ENCODE results near the gene RNASE9.
"Not testable (repeated sequence)": the region's sequence is repeated elsewhere in the genome, so short reads cannot be mapped to it uniquely, and the experiment has no call there.

RNASE9 gene

DNA sequence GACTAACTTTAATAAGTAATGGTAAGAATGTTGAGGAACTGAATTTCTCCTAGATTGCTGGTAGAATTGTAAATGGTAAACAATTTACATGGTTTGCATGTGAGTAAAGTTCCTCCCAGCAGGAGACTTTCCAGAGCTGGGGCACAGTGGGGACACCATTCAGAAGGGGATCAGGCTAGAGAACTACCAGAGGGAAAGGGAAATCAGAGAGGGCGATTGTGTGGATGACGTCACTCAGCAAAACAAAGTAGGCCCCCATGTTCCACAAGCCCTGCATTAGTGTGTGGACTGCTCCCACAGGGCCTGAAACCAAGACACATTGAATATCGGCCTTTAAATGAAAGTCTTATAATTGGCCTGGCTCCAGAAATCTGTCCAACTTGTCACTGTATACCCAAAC, 17.5 kb upstream of the RNASE9 start:
- TF ChIP-seq, protein P1, sequence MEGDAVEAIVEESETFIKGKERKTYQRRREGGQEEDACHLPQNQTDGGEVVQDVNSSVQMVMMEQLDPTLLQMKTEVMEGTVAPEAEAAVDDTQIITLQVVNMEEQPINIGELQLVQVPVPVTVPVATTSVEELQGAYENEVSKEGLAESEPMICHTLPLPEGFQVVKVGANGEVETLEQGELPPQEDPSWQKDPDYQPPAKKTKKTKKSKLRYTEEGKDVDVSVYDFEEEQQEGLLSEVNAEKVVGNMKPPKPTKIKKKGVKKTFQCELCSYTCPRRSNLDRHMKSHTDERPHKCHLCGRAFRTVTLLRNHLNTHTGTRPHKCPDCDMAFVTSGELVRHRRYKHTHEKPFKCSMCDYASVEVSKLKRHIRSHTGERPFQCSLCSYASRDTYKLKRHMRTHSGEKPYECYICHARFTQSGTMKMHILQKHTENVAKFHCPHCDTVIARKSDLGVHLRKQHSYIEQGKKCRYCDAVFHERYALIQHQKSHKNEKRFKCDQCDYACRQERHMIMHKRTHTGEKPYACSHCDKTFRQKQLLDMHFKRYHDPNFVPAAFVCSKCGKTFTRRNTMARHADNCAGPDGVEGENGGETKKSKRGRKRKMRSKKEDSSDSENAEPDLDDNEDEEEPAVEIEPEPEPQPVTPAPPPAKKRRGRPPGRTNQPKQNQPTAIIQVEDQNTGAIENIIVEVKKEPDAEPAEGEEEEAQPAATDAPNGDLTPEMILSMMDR (conservative IDR thresholded peaks at IDR 0.05; ENCODE audit: low read depth, low read length), result no peak
- H3K4me3 ChIP-seq (ENCODE audit: low read depth, low read length), result no peak overlapping the region
- DNase-seq (ENCODE audit: low read depth), result no peak

DNA sequence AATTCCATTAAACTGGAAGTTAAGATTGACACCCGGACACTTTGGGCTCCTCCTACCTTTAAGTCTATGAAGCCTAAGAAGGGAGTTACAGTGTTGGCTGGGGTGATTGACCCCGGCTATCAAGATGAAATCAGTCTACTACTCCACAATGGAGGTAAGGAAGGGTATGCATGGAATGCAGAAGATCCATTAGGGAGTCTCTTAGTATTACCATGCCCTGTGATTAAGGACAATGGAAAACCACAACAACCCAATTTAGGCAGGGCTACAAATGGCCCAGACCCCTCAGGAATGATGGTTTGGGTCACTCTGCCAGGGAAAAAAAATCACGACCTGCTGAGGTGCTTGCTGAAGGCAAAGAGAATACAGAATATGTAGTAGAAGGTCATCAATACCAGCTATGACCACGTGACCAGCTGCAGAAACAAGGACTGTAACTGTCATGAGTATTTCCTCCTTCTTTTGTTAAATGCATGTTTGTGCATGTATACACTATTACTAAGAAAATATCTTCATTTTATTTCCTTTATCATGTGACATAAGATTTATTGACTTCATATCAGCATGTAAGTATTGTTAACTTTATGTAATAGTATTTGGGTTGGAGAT, 11.6 kb upstream of the RNASE9 start:
- not testable (repeated sequence) for H3K4me3 ChIP-seq (ENCODE audit: low read depth, low read length); DNase-seq (ENCODE audit: low read depth)

DNA sequence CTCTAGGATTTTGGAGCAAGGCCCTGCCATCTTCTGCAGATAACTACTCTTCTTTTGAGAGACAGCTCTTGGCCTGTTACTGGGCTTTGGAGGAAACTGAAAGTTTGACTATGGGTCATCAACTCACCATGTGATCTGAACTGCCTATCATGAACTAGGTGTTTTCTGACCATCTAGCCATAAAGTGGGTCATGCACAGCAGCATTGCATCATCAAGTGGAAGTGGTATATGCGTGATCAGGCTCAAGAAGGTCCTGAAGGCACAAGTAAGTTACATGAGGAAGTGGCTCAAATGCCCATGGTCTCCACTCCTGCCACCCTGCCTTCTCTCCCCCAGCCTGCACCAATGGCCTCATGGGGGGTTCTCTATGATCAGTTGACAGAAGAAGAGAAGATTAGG, 9.9 kb upstream of the RNASE9 start:
- DNase-seq (ENCODE audit: low read depth); H3K4me3 ChIP-seq (ENCODE audit: low read depth, low read length): not testable (repeated sequence)

DNA sequence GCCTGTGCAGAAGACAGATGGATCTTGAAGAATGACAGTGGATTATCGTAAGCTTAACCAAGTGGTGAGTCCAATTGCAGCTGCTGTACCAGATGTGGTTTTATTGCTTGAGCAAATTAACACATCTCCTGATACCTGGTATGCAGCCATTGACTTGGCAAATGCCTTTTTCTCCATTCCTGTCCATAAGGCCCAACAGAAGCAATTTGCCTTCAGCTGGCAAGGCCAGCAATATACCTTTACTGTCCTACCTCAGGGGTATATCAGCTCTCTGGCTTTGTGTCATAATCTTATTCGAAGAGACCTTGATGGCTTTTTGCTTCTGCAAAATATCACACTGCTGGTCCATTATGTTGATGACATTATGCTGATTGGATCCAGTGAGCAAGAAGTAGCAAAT, 9.0 kb upstream of the RNASE9 start:
- DNase-seq (ENCODE audit: low read depth); H3K4me3 ChIP-seq (ENCODE audit: low read depth, low read length): not testable (repeated sequence)

DNA sequence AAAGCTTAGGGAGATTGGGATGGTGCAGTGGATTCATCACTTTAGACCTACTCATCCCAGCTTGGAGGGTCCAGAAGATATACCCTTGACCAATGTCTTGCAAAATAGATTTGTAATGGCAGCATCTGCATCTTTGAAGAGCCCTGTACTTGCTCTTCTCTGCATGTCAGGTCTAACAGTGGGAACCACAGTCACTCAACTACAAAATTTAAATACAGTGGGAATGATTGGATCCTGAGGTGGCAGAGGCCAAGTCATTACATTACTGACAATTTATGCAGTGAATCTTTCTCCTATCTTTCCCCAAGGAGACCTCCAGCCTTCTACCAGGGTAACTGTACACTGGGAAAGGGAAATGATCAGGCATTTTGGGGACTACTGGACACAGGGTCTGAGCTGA, 8.2 kb upstream of the RNASE9 start:
- no peak overlapping the region for H3K4me3 ChIP-seq (ENCODE audit: low read depth, low read length)
- no peak for DNase-seq (ENCODE audit: low read depth)
- TF ChIP-seq, protein P1 (conservative IDR thresholded peaks at IDR 0.05; ENCODE audit: low read depth, low read length), result no peak

DNA sequence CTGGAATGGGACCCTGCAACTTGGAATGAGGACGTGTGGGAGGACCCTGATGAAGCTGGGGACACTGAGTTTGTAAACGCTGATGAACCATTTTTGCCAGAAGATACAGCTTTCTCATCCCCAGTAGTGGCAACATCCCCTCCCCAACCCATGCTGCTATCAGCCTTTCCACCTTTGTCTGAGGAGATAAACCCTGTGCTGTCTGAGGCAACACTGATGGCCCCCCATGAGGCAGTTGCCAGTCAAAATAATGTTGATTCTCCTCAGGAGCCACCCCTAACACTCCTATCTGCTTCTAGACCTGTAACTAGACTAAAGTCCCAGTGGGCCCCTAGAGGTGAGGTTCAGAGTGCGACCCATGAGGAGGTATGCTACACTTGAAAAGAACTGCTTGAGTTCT, 7.5 kb upstream of the RNASE9 start:
- no peak for DNase-seq (ENCODE audit: low read depth)
- TF ChIP-seq, protein P1 (conservative IDR thresholded peaks at IDR 0.05; ENCODE audit: low read depth, low read length), result no peak
- no peak overlapping the region for H3K4me3 ChIP-seq (ENCODE audit: low read depth, low read length)

DNA sequence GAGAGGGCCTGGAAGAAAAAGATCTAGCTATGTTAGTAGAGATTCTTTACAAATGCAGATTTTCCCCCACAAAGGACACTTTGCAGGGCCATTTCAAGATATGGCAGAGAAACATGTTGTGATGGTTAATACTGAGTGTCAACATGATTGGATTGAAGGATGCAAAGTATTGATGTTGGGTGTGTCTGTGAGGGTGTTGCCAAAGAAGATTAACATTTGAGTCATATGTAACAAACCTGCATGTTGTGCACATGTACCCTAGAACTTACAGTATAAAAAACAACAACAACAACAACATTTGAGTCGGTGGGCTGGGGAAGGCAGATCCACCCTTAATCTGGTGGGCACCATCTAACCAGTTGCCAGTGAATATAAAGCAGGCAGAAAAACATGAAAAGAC, 6.4 kb upstream of the RNASE9 start:
- DNase-seq (ENCODE audit: low read depth); H3K4me3 ChIP-seq (ENCODE audit: low read depth, low read length): not testable (repeated sequence)

DNA sequence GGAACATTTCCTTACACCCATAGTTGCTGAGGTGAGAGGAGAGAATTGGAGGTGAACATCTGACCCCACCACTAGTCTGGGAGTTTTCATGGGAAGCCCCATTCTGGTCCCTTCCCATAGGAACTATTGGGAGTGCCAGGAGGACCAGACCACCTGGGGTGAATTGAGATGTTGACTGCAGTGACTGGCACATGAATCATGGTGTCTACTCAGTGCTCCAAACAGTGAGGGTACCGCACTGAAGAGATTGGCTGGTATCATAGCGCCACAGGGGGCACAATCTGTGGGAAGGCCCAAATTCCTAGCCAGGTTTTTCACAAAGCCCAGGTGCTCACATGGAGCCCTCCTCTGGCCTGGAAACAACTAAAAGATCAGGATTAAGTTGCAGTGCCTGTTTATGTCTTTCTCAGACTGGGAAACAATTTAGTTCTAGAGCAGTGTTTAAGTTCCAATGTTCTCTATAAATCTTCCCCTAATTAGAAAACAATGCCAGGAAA, 3.7 kb upstream of the RNASE9 start:
- no peak for DNase-seq (ENCODE audit: low read depth)
- H3K4me3 ChIP-seq (ENCODE audit: low read depth, low read length), result no peak overlapping the region
- TF ChIP-seq, protein P1 (conservative IDR thresholded peaks at IDR 0.05; ENCODE audit: low read depth, low read length), result no peak

DNA sequence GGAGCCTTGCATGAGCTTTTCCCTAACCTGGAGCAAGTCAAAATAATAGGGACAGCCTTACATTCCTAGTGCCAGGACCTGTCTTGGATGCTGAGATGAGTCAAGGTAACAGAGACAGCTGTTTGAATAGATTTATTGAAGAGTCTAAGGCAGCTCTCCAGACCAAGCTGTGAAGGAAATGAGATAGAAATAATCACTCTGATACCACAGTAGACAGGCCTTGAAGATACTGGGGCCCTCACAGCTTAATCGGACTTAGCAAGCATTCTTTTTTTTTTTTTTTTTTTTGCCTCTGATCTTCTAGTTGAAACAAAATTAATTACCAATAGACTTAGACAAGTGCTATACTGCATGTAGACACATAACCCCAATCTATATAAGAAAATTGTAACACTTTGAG, 3.1 kb upstream of the RNASE9 start:
- no peak overlapping the region for H3K4me3 ChIP-seq (ENCODE audit: low read depth, low read length)
- TF ChIP-seq, protein P1 (conservative IDR thresholded peaks at IDR 0.05; ENCODE audit: low read depth, low read length), result no peak
- DNase-seq (ENCODE audit: low read depth), result no peak
